Activated naive CD8-positive, alpha-beta T cell treated with anti-CD3 and anti-CD28 coated beads for 36 hours (primary cell): ENCODE results near the gene PSD4. TPM values are rescaled to one million over a fixed set of nuclear protein-coding genes. Genes with fewer than 3 reads are reported as not detected.

Source experiments
- DNase-seq: peaks from one replicate; pipeline ENCODE4 v3.0.0; 2021
- H3K27ac Mint-ChIP-seq: one replicate; pipeline ENCODE4 v1.8.0; 2022; ENCODE audit warnings: mild to moderate bottlenecking, moderate library complexity, mixed read lengths
- H3K27me3 Mint-ChIP-seq: one replicate; pipeline ENCODE4 v1.8.0; 2022; ENCODE audit warnings: mild to moderate bottlenecking, mixed read lengths
- H3K36me3 Mint-ChIP-seq: one replicate; pipeline ENCODE4 v1.8.0; 2021; ENCODE audit warnings: mild to moderate bottlenecking, mixed read lengths
- H3K4me1 Mint-ChIP-seq: one replicate; pipeline ENCODE4 v1.8.0; 2021; ENCODE audit warnings: mixed read lengths
- H3K4me3 Mint-ChIP-seq: one replicate; pipeline ENCODE4 v1.8.0; 2022; ENCODE audit warnings: mild to moderate bottlenecking, moderate library complexity, mixed read lengths
- H3K9me3 Mint-ChIP-seq: one replicate; pipeline ENCODE4 v1.8.0; 2022; ENCODE audit warnings: mixed read lengths
- total RNA-seq, 2 experiments: library from RNA; stranded (reverse); gene quantifications; one replicate each; pipeline ENCODE4 v1.2.3, GENCODE V29; 2021

The PSD4 gene
- total RNA-seq, 2 experiments from 2014 or later, result 194 to 198 TPM

DNA sequence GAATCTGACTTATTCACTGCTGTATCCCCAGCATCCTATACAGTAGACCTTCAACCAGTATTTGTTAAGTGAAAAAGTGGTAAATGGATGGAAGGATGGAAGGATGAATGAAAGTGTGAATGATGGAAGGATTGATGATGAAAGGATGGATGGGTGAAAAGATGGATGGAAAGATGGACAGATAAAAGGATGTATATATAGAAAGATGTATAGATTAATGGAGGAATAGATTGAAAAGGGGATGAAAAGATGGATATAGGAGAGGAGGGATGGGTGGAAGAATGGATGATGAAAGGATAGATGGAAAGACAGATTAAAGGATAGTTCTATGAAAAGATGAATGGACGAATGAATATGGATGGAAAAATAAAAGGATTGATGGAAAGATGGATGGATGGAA is 50.0 kb downstream of the PSD4 start:
- Mint-ChIP-seq H3K27ac (no peak overlapping the region), H3K9me3 (no peaks in the 10 kb centered on the region), H3K36me3 (peaks cover 2% of the 10 kb centered on the region), H3K4me1 (peaks cover 2% of the 10 kb centered on the region), H3K27me3 (no peaks in the 10 kb centered on the region), H3K4me3 (no peak overlapping the region)
- DNase-seq, result no peak

DNA sequence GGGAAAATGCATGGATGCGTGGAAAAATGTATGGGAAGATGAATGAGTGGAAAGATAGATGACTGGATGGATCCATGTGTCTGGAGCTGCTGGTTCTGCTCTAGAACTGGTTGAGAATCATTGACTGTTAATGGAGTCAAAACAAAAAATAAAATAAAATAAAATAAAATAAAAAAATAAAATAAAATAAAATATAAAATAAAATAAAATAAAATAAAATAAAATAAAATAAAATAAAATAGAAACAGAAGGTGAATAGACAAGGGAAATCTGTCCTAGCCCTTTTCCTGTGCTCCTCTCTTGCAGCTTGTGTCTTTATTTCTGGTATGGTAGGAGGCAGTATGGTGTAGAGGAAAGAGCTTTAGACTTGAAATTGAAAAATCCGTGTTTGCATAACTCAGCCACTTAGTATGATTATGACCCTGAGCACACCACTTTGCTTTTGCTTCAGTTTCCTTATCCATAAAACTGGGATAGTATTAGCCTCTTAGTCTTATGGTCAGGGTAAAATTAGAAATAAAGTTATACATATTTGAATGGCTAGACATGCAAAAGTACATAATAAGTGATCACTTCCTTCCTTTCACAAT is 51.0 kb downstream of the PSD4 start:
- H3K9me3 Mint-ChIP-seq, result no peaks in the 10 kb centered on the region

DNA sequence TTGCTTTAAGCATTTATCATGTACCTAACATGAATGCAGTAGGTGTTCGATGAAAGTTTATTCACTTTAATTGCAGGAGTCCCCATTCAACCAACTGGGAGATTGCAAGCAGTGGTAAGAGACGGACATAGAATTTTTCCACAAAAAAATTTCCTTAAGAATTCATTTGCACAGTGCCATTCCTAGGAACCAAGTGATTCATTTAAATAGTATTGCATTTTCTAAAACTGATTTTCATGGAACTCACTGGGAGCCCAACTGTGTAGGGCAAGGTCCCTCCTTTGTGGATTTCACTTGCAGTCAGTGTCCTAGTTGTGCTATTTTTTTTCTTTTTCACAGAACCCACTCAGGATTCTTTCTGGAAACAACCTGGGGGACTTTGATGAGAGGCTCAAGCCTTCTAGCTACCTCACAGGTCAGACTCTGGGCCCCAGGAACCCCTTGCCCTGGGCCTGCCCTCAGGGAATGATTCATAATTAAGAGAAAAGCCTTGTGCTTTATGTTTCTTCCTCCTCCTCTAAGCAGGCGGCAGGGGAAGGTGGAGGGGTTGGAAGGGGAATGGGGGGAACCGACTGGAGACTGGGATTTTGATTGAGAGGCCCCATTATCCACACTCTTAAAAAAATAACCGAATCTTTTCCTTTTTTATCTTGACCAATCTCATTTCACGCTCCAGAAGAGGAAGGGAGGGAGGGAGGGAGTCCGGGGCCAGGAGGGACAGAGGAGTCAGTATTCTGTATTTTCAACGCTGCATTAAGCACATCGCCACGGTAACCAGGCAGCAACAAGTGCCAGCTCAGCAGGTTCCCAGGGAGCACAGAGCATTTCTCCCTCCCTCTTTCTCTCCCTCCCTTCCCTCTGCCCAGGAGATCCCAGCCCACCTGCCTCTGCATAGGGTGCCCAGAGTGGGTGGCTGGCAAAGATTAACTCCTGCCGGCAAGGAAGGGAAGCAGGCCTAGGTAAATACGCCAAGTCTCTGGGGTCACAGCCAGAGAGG is 51.8 kb downstream of the PSD4 start:
- peaks cover 2% of the 10 kb centered on the region for H3K36me3 Mint-ChIP-seq
- no peak overlapping the region for H3K4me3 Mint-ChIP-seq
- H3K27me3 Mint-ChIP-seq, result no peaks in the 10 kb centered on the region
- H3K9me3 Mint-ChIP-seq, result no peaks in the 10 kb centered on the region
- peaks cover 12% of the 10 kb centered on the region for H3K4me1 Mint-ChIP-seq
- no peak for DNase-seq
- H3K27ac Mint-ChIP-seq, result no peak overlapping the region

More for the DNA sequence above, 51.0 kb downstream of the PSD4 start:
- peaks cover 2% of the 10 kb centered on the region for H3K36me3 Mint-ChIP-seq
- no peaks in the 10 kb centered on the region for H3K27me3 Mint-ChIP-seq
- DNase-seq, result no peak
- H3K4me1 Mint-ChIP-seq, result peaks cover 6% of the 10 kb centered on the region
- no peak overlapping the region for H3K27ac Mint-ChIP-seq
- no peak overlapping the region for H3K4me3 Mint-ChIP-seq

DNA sequence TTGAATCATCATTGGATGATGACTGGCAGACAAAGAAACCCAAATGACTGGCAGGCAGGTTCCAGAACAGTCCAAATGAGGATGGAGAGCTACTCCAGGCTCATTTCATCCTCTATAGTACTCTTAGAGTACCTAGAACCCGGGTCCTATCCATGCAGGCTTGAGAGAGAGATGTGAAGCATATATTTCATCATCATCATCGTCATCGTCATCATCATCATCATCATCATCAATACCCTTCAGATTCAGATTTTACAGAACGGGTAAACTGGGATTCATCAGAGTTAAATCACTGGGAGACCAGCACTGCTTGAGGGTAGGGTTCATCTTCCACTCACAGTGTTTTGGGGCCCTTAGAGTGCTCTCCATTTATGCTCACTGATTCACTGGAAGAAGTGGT is 52.7 kb downstream of the PSD4 start:
- no peak for DNase-seq
- Mint-ChIP-seq H3K4me1 (peaks cover 20% of the 10 kb centered on the region), H3K36me3 (peaks cover 2% of the 10 kb centered on the region), H3K9me3 (no peaks in the 10 kb centered on the region), H3K27me3 (no peaks in the 10 kb centered on the region), H3K4me3 (no peak overlapping the region), H3K27ac (no peak overlapping the region)

DNA sequence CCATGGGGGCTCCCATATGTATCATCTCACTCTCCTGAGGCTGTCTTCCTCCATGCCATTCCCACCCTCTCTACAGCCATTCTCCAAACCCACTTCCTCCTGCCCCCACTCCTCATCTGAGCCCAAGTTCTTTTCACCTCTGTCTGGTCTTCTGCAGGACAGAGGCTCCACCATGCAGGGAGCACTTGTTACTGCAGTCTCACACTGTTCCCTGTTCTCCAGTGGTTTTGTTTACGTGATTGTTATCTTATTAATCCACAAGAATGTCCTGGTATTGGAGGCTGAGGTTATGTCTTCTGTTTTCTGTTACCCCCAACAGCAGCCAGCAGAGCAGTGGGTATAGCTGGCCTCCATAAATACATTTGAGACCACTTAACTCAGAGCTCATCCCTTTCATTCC is 53.5 kb downstream of the PSD4 start:
- Mint-ChIP-seq H3K36me3 (peaks cover 2% of the 10 kb centered on the region), H3K4me1 (peaks cover 20% of the 10 kb centered on the region), H3K4me3 (no peak overlapping the region), H3K9me3 (no peaks in the 10 kb centered on the region), H3K27me3 (no peaks in the 10 kb centered on the region), H3K27ac (no peak overlapping the region)
- no peak for DNase-seq

DNA sequence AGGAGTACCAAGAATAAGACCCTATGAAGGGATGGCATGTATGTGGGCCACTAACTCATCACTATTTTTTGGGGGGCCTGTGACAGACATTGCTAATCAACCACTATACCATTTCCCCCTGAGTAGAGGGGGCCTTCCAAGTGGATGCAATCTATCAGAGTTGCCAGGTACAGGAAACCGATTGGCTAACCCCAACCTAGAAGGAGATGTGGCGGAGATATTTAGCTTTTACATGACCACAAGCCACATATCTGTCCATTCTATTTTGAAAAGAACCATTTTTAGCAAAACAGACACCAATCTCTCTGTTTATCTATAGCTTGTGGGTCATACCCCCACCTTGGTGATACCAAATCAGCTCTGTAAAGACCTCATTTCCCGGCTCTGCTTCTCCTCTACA is 53.9 kb downstream of the PSD4 start:
- Mint-ChIP-seq H3K4me1 (peaks cover 20% of the 10 kb centered on the region), H3K36me3 (peaks cover 2% of the 10 kb centered on the region), H3K9me3 (no peaks in the 10 kb centered on the region), H3K27me3 (no peaks in the 10 kb centered on the region), H3K27ac (no peak overlapping the region), H3K4me3 (no peak overlapping the region)
- DNase-seq, result no peak

DNA sequence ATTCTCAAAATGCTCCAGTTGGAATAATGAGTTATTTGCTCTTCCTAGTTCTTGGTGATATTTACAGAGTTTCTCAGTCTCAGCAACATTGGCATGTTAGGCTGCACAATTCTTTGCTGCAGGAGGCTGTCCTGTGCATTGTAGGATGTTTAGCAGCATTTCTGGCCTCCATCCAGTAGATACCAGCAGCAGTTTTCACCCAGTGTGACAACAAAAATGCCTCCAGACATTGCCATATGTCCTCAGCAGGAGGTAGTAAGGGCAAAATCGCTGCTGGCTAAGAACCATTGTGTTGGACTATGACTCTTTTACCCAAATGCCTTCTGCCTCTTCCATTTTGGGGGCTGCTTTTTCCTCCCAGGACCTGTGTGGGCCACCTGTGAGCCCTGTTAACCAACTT is 54.6 kb downstream of the PSD4 start:
- Mint-ChIP-seq H3K9me3 (no peaks in the 10 kb centered on the region), H3K4me3 (no peak overlapping the region)

DNA sequence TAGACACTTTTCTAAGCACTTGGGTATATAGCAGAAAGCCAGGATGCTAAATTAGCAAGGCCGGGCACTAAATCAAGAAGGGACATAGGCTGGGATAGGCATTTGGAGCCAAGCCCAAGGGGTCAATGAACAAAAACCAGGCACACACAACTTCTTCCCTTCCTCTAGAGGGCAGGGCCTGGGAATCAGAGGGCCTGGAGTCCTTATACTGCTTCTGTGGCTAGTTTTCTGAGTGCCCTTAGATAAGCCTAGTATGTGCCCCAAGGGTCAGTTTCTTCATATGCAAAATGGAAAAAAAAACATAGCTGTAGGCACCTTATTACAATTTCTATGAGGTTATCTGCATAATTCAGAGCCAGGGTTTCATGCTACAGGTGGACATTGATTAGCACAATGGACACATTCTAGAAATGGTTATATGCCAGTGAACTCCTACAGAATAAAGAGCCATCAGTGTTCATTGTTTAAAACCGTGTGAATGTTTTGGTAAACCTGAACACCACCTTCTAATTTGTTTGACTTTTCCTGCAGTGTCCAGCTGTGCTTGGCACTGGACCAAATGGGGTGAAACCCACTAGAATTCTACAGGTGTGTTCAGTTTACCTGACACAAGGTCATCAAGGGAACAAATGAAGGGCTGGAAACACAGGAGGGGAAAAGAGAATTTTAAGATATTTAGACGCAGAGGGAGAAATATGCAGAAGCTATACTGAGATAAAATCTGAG is 55.4 kb downstream of the PSD4 start:
- no peak overlapping the region for H3K4me3 Mint-ChIP-seq
- peaks cover 22% of the 10 kb centered on the region for H3K4me1 Mint-ChIP-seq
- peaks cover 2% of the 10 kb centered on the region for H3K36me3 Mint-ChIP-seq
- no peaks in the 10 kb centered on the region for H3K9me3 Mint-ChIP-seq
- no peak overlapping the region for H3K27ac Mint-ChIP-seq
- no peaks in the 10 kb centered on the region for H3K27me3 Mint-ChIP-seq
- DNase-seq, result no peak

More for the DNA sequence above, 54.6 kb downstream of the PSD4 start:
- Mint-ChIP-seq H3K27me3 (no peaks in the 10 kb centered on the region), H3K36me3 (peaks cover 2% of the 10 kb centered on the region), H3K4me1 (peaks cover 20% of the 10 kb centered on the region), H3K27ac (no peak overlapping the region)
- no peak for DNase-seq

DNA sequence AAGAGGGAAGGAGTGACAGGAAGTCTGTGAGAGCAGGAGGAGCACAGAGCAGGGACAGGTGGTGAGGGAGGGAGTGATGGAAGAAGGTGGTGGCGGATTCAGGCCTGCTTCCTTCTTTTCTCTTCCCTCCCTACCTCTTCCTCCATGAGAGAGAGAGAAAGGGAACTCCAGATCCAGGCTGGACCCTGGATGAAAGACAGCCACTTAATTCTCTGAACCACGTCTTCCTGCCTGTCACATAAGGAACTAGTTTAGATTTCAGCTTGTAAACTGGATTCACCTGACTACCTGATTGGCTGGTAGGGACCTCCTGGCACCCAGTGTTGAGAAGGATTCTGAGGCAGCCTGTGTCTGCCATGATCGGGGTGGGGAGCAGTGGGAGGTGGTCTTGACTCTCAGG is 56.0 kb downstream of the PSD4 start:
- peaks cover 26% of the 10 kb centered on the region for H3K4me1 Mint-ChIP-seq
- no peaks in the 10 kb centered on the region for H3K36me3 Mint-ChIP-seq
- peak overlapping the region; percentile 85 for H3K27ac Mint-ChIP-seq
- DNase-seq, result no peak
- H3K9me3 Mint-ChIP-seq, result no peaks in the 10 kb centered on the region
- H3K4me3 Mint-ChIP-seq, result no peak overlapping the region
- H3K27me3 Mint-ChIP-seq, result no peaks in the 10 kb centered on the region

DNA sequence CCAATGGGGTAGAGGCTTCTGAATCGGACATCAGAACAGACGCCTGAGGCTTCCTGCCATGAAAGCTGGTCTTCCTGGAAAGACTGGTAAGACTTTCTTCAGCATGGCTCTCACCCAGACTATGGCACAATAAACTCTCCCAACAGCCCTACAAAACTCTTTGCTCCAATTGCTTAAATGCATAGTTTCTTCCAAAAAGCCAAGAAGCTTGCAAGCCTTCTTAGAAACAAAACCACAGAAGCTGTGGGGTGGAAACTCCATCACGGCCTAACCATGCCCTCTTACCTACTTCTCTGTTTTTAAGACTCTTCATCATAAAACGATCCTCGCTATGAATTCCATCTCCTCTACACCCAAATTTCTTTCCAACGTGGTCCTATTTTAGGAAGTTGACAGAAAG is 56.8 kb downstream of the PSD4 start:
- H3K27ac Mint-ChIP-seq, result peak overlapping the region; percentile 85
- H3K9me3 Mint-ChIP-seq, result no peaks in the 10 kb centered on the region
- H3K36me3 Mint-ChIP-seq, result peaks cover 3% of the 10 kb centered on the region
- DNase-seq, result no peak
- H3K4me3 Mint-ChIP-seq, result no peak overlapping the region
- no peaks in the 10 kb centered on the region for H3K27me3 Mint-ChIP-seq
- peaks cover 28% of the 10 kb centered on the region for H3K4me1 Mint-ChIP-seq

DNA sequence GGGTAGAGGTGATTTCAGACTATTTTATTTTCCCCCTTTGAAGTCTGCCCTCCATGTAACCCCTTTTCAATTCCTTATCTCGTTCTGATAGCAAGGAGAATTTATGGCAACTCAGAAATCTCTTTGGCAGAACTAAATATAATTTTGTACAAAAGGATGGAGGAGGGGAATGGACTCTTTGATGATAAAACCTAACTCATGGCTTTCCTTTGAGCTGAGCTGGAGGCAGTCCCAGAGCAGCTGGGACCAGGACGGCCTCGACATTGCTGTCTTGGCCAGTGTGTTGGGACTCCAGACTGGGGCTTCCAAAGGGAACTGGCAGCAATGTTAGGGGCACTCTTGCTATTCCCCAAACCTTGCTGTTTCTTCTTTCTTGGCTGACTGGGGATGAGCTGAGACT is 57.3 kb downstream of the PSD4 start:
- Mint-ChIP-seq H3K4me1 (peaks cover 28% of the 10 kb centered on the region), H3K27ac (no peak overlapping the region), H3K36me3 (peaks cover 3% of the 10 kb centered on the region), H3K4me3 (no peak overlapping the region), H3K27me3 (no peaks in the 10 kb centered on the region), H3K9me3 (no peaks in the 10 kb centered on the region)
- no peak for DNase-seq

DNA sequence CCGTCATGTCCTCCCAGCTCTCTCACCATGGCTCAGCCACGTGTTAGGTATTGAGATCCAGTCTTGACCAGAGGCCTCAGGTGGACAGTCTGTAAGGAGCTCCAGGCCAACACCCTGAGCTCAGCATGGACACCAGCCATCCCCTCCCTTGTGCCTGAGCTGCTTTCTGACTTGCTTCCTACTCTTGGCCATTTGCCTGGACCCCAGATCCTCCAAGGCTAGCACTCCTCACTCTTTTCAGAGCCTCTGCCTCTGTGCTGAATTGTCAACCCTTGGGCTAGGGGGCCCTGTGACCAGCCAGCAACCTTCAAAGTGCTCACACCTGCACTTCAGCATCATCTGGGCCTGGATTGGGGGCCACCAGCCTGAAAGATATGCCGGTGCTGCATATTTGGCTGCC is 58.4 kb downstream of the PSD4 start:
- H3K27ac Mint-ChIP-seq, result no peak overlapping the region

DNA sequence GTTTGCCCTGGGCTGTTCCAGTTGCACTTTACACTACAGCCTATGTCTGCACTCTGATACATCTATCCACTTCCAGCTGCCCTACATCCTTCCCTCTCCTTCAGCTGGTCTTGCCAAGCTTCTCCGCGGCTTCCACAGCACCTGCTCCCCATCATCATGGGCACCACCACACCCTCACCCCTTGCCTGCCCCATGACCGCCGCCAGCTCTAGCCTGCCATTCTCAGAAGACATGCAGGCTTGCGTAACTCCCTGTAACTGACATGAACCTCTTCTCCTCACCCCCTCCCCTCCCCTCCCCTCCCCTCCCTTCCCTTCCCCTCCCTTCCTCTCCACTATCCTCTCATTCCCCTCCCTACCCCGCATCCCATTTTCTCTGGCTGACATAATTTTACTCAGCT is 59.0 kb downstream of the PSD4 start:
- Mint-ChIP-seq H3K4me1 (peaks cover 38% of the 10 kb centered on the region), H3K36me3 (peaks cover 15% of the 10 kb centered on the region), H3K27ac (no peak overlapping the region), H3K9me3 (no peaks in the 10 kb centered on the region), H3K4me3 (no peak overlapping the region), H3K27me3 (no peaks in the 10 kb centered on the region)
- DNase-seq, result no peak

More for the DNA sequence above, 58.4 kb downstream of the PSD4 start:
- Mint-ChIP-seq H3K4me1 (peaks cover 33% of the 10 kb centered on the region), H3K27me3 (no peaks in the 10 kb centered on the region), H3K36me3 (peaks cover 10% of the 10 kb centered on the region), H3K4me3 (no peak overlapping the region), H3K9me3 (no peaks in the 10 kb centered on the region)
- DNase-seq, result no peak

DNA sequence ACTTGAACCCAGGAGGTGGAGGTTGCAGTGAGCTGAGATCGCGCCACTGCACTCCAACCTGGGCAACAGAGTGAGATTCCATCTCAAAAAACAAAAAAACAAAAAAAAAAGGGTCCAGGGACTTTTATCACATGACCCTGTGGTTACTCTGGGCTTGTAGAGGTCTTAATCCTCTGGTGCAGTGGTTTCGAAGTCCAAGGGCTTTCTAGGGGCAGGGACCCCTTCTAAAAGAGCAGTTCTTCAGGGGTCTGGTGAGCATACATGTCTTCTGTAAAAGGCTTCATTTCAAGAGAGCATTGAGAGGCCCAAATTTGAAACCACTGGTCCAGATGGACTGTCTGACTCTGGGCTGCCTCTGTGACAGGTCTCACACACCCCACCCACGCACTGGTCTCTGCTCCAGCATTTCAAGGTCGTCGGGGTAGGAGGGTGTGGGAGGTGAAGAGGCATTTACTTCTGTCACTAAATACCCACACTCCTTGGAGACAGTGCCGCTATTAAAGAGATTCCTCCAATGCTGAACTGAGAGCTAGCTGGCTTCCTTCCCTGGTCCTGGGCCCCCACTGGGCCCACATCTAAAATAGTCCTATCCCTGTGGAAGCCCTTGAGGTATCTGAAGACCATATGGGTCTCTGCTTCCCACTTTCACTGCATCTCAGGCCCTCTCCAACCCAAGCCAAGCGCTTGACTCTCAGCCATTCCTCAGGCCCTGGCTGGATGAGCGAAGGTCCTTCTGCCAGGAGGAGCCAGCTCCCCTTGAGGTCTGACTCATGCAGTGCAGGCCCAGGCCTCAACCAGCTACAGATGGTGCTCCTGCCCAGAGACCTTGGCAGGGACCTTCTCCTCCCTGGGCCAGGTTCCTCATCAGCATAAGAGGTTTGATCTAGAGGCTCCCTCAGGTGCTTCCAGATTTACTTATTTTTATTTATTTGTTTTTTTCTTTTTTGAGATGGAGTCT is 60.1 kb downstream of the PSD4 start:
- no peaks in the 10 kb centered on the region for H3K27me3 Mint-ChIP-seq
- peak overlapping the region; percentile 19 for H3K4me3 Mint-ChIP-seq
- H3K27ac Mint-ChIP-seq, result no peak overlapping the region
- peaks cover 40% of the 10 kb centered on the region for H3K4me1 Mint-ChIP-seq
- DNase-seq, result no peak
- H3K36me3 Mint-ChIP-seq, result peaks cover 15% of the 10 kb centered on the region
- no peaks in the 10 kb centered on the region for H3K9me3 Mint-ChIP-seq
